ENCODE data around the gene CLDN9. TPM values are rescaled to one million over a fixed set of nuclear protein-coding genes. Genes with fewer than 3 reads are reported as not detected.

CLDN9 gene
- total RNA-seq, 1 donor from 2014 or later: 0.48 TPM

GRCh38 chr16:3056336-3057180 lies 43.8 kb downstream of the CLDN9 start:
- H3K36me3 ChIP-seq (ENCODE audit: insufficient read depth, low read length): no peaks in the 10 kb centered on the region
- Mint-ChIP-seq H3K4me1 (ENCODE audit: low read depth, unreplicated experiment) (no peaks in the 10 kb centered on the region), H3K4me3 (ENCODE audit: unreplicated experiment) (no peak overlapping the region), H3K27me3 (ENCODE audit: low read depth, unreplicated experiment) (peaks cover 10% of the 10 kb centered on the region), H3K27ac (ENCODE audit: unreplicated experiment) (no peak overlapping the region), H3K9me3 (ENCODE audit: unreplicated experiment) (peaks cover 3% of the 10 kb centered on the region), H3K36me3 (ENCODE audit: low read depth, unreplicated experiment) (peaks cover 10% of the 10 kb centered on the region)
- no peaks in the 10 kb centered on the region for H3K79me2 ChIP-seq (ENCODE audit: insufficient read depth, low read length)
- no peak overlapping the region for H3K4me3 ChIP-seq (ENCODE audit: insufficient read depth, low read depth, low read length)
- no peaks in the 10 kb centered on the region for H3K27me3 ChIP-seq (ENCODE audit: insufficient read depth, low read length)
- H2AFZ ChIP-seq (ENCODE audit: low read depth, low read length): no peak overlapping the region
- H3K9me3 ChIP-seq (ENCODE audit: insufficient read depth, low read depth, low read length): no peaks in the 10 kb centered on the region
- peaks cover 10% of the 10 kb centered on the region for H3K4me1 ChIP-seq (ENCODE audit: insufficient read depth, low read length)
- H3K9ac ChIP-seq (ENCODE audit: low read length): no peak overlapping the region
- no peak for TF ChIP-seq CTCF (IDR thresholded peaks at IDR 0.05; ENCODE audit: insufficient read depth, low read depth, low read length)
- TF ChIP-seq EZH2 (IDR thresholded peaks at IDR 0.05; ENCODE audit: insufficient read depth, low read length): no peak
- H3K27ac ChIP-seq (ENCODE audit: low read depth, low read length): no peak overlapping the region
- H3K4me2 ChIP-seq (ENCODE audit: low read length): no peak overlapping the region
- FAIRE-seq (no peak), DNase-seq (ENCODE audit: low read depth) (no peak)
- H4K20me1 ChIP-seq (ENCODE audit: insufficient read depth, low read length): peaks cover 3% of the 10 kb centered on the region

GRCh38 chr16:3057181-3058138 lies 44.7 kb downstream of the CLDN9 start:
- Histone ChIP-seq H3K79me2 (ENCODE audit: insufficient read depth, low read length) (no peaks in the 10 kb centered on the region), H4K20me1 (ENCODE audit: insufficient read depth, low read length) (peaks cover 3% of the 10 kb centered on the region), H3K27ac (ENCODE audit: low read depth, low read length) (no peak overlapping the region), H3K27me3 (ENCODE audit: insufficient read depth, low read length) (no peaks in the 10 kb centered on the region), H3K4me1 (ENCODE audit: insufficient read depth, low read length) (peaks cover 10% of the 10 kb centered on the region), H3K9me3 (ENCODE audit: insufficient read depth, low read depth, low read length) (no peaks in the 10 kb centered on the region), H3K36me3 (ENCODE audit: insufficient read depth, low read length) (no peaks in the 10 kb centered on the region), H3K4me3 (ENCODE audit: insufficient read depth, low read depth, low read length) (peak overlapping the region; percentile 73), H3K4me2 (ENCODE audit: low read length) (peak overlapping the region; percentile 93), H3K9ac (ENCODE audit: low read length) (no peak overlapping the region), H2AFZ (ENCODE audit: low read depth, low read length) (no peak overlapping the region)
- H3K36me3 Mint-ChIP-seq (ENCODE audit: low read depth, unreplicated experiment): peaks cover 10% of the 10 kb centered on the region
- peak overlapping the region; percentile 66 for H3K4me3 Mint-ChIP-seq (ENCODE audit: unreplicated experiment)
- no peak overlapping the region for H3K27ac Mint-ChIP-seq (ENCODE audit: unreplicated experiment)
- peaks cover 6% of the 10 kb centered on the region for H3K27me3 Mint-ChIP-seq (ENCODE audit: low read depth, unreplicated experiment)
- TF ChIP-seq CTCF (IDR thresholded peaks at IDR 0.05; ENCODE audit: insufficient read depth, low read depth, low read length): no peak
- no peak for TF ChIP-seq EZH2 (IDR thresholded peaks at IDR 0.05; ENCODE audit: insufficient read depth, low read length)
- no peak for FAIRE-seq
- DNase-seq (ENCODE audit: low read depth): no peak
- H3K9me3 Mint-ChIP-seq (ENCODE audit: unreplicated experiment): peaks cover 3% of the 10 kb centered on the region
- H3K4me1 Mint-ChIP-seq (ENCODE audit: low read depth, unreplicated experiment): no peaks in the 10 kb centered on the region

Data from astrocyte (in vitro differentiated cells and primary cell).